GM23248 (cell line): ENCODE measurements around the gene CTNND2.

ENCODE experiments used
- EZH2 ChIP-seq: fragments of 200-600 bp; sonication (generic); IDR thresholded peaks from 2 replicates; pipeline ENCODE4 v1.6.1; 2018; ENCODE audit warnings: antibody characterized with exemption, mild to moderate bottlenecking; ENCODE audit not compliant: insufficient read depth, poor library complexity, severe bottlenecking
- EZH2phosphoT487 ChIP-seq: fragments of 200-600 bp; sonication (generic); IDR thresholded peaks from 2 replicates; pipeline ENCODE4 v1.6.1; 2018; ENCODE audit warnings: antibody characterized with exemption, moderate library complexity, mild to moderate bottlenecking, low read depth; ENCODE audit not compliant: insufficient read depth

- TF ChIP-seq EZH2 (no peak), EZH2phosphoT487 (no peak)
Measured at GRCh38 chr5:11050596-11051304, 853.5 kb downstream of the CTNND2 start.
